H9 (cell line): Measurements from ENCODE around the gene TDRD5. TPM values are rescaled to one million over a fixed set of nuclear protein-coding genes. Genes with fewer than 3 reads are reported as not detected.

Experiments
- DNase-seq: peaks from one replicate; pipeline ENCODE4 v3.0.0-alpha.2; 2017
- H2AFZ ChIP-seq: one replicate; pipeline ENCODE4 v1.6.1; 2013; ENCODE audit warnings: mild to moderate bottlenecking, low read length, control low read depth, moderate library complexity
- H2AK5ac ChIP-seq: 2 replicates; pipeline ENCODE4 v1.6.1; 2013; ENCODE audit warnings: low read length, control low read depth, mixed read lengths; ENCODE audit not compliant: insufficient read length
- H2BK120ac ChIP-seq: one replicate; pipeline ENCODE4 v1.6.1; 2013; ENCODE audit warnings: low read depth, mild to moderate bottlenecking, low read length, control low read depth, inconsistent platforms; ENCODE audit not compliant: poor library complexity, severe bottlenecking
- H2BK12ac ChIP-seq: 2 replicates; pipeline ENCODE4 v1.6.1; 2013; ENCODE audit warnings: low read length, control low read depth, mixed read lengths, low read depth; ENCODE audit not compliant: insufficient read length
- H2BK15ac ChIP-seq: 2 replicates; pipeline ENCODE4 v1.6.1; 2013; ENCODE audit warnings: low read depth, low read length, control low read depth
- H2BK20ac ChIP-seq: one replicate; pipeline ENCODE4 v1.6.1; 2013; ENCODE audit warnings: low read depth, mild to moderate bottlenecking, low read length, control low read depth, inconsistent platforms; ENCODE audit not compliant: poor library complexity, severe bottlenecking
- H2BK5ac ChIP-seq: 2 replicates; pipeline ENCODE4 v1.6.1; 2013; ENCODE audit warnings: low read length, control low read depth, mixed read lengths; ENCODE audit not compliant: insufficient read length
- H3K14ac ChIP-seq: 2 replicates; pipeline ENCODE4 v1.6.1; 2013; ENCODE audit warnings: low read length, control low read depth; ENCODE audit not compliant: insufficient read depth
- H3K18ac ChIP-seq: 2 replicates; pipeline ENCODE4 v1.6.1; 2013; ENCODE audit warnings: low read depth, mild to moderate bottlenecking, mixed read lengths, low read length, control low read depth; ENCODE audit not compliant: insufficient read length
- H3K23ac ChIP-seq: 2 replicates; pipeline ENCODE4 v1.6.1; 2013; ENCODE audit warnings: low read length, control low read depth, mixed read lengths, low read depth; ENCODE audit not compliant: insufficient read length
- H3K23me2 ChIP-seq: 2 replicates; pipeline ENCODE4 v1.6.1; 2013; ENCODE audit warnings: low read depth, mild to moderate bottlenecking, mixed read lengths, low read length, control low read depth; ENCODE audit not compliant: insufficient read length, poor library complexity, severe bottlenecking
- H3K27ac ChIP-seq: 2 replicates; pipeline ENCODE4 v1.5.1; 2013; ENCODE audit warnings: low read length, control low read depth, mixed read lengths, low read depth; ENCODE audit not compliant: insufficient read length
- H3K27me3 ChIP-seq: 2 replicates; pipeline ENCODE4 v1.6.1; 2013; ENCODE audit warnings: low read length, control low read depth, inconsistent platforms; ENCODE audit not compliant: insufficient read depth
- H3K4ac ChIP-seq: 2 replicates; pipeline ENCODE4 v1.6.1; 2013; ENCODE audit warnings: low read depth, mild to moderate bottlenecking, control low read depth, inconsistent platforms, low read length, moderate library complexity
- H3K4me1 ChIP-seq: 2 replicates; pipeline ENCODE4 v1.6.1; 2013; ENCODE audit warnings: low read length, control low read depth, inconsistent platforms; ENCODE audit not compliant: insufficient read depth
- H3K4me2 ChIP-seq: 2 replicates; pipeline ENCODE4 v1.6.1; 2013; ENCODE audit warnings: low read length, control low read depth, mixed read lengths; ENCODE audit not compliant: insufficient read length, insufficient read depth
- H3K56ac ChIP-seq: 2 replicates; pipeline ENCODE4 v1.6.1; 2013; ENCODE audit warnings: low read depth, mild to moderate bottlenecking, mixed read lengths, low read length, control low read depth; ENCODE audit not compliant: insufficient read length
- H3K79me1 ChIP-seq: 2 replicates; pipeline ENCODE4 v1.6.1; 2013; ENCODE audit warnings: low read depth, mild to moderate bottlenecking, moderate library complexity, low read length, control low read depth, inconsistent platforms; ENCODE audit not compliant: insufficient read depth, poor library complexity, severe bottlenecking
- H3K79me2 ChIP-seq: 2 replicates; pipeline ENCODE4 v1.6.1; 2013; ENCODE audit warnings: low read length, control low read depth, inconsistent platforms; ENCODE audit not compliant: insufficient read depth
- H3K9ac ChIP-seq: 2 replicates; pipeline ENCODE4 v1.6.1; 2013; ENCODE audit warnings: low read length, control low read depth, mixed read lengths; ENCODE audit not compliant: insufficient read length; ENCODE audit errors: extremely low read depth
- H3K9me3 ChIP-seq: one replicate; pipeline ENCODE4 v1.6.1; 2013; ENCODE audit warnings: low read depth, low read length, inconsistent platforms; ENCODE audit not compliant: control insufficient read depth
- H3T11ph ChIP-seq: one replicate; pipeline ENCODE4 v1.6.1; 2013; ENCODE audit warnings: mild to moderate bottlenecking, low read length, control low read depth, inconsistent platforms
- H4K20me1 ChIP-seq: one replicate; pipeline ENCODE4 v1.6.1; 2013; ENCODE audit not compliant: control insufficient read depth, insufficient read length, insufficient read depth
- H4K5ac ChIP-seq: 2 replicates; pipeline ENCODE4 v1.6.1; 2013; ENCODE audit warnings: low read depth, mild to moderate bottlenecking, mixed read lengths, low read length, control low read depth; ENCODE audit not compliant: insufficient read length
- H4K8ac ChIP-seq: replicated peaks from 2 replicates; pipeline ENCODE4 v1.6.1; 2013; ENCODE audit warnings: low read length, control low read depth, mixed read lengths, low read depth; ENCODE audit not compliant: insufficient read length
- H4K91ac ChIP-seq: 2 replicates; pipeline ENCODE4 v1.6.1; 2013; ENCODE audit warnings: low read depth, mild to moderate bottlenecking, moderate library complexity, mixed read lengths, low read length, control low read depth; ENCODE audit not compliant: insufficient read length
- H3K27ac Mint-ChIP-seq, 3 experiments: 2 replicates in 2 of 3; 3 replicates in 1 of 3; pipeline ENCODE4 v1.8.0; 2020 to 2021; ENCODE audit warnings: mixed read lengths in 3 of 3, mild to moderate bottlenecking in 1 of 3, moderate library complexity in 1 of 3
- H3K27me3 Mint-ChIP-seq: 2 replicates; pipeline ENCODE4 v1.8.0; 2021; ENCODE audit warnings: low read depth, mild to moderate bottlenecking, moderate library complexity, mixed read lengths
- H3K36me3 Mint-ChIP-seq, 3 experiments: 2 replicates in 2 of 3; 3 replicates in 1 of 3; pipeline ENCODE4 v1.8.0; 2020 to 2021; ENCODE audit warnings: low read depth in 3 of 3, mixed read lengths in 3 of 3; ENCODE audit not compliant: insufficient read depth in 1 of 3
- H3K4me1 Mint-ChIP-seq, 2 experiments: 2 replicates each; pipeline ENCODE4 v1.8.0; 2020; ENCODE audit warnings: mixed read lengths in 2 of 2
- H3K4me3 Mint-ChIP-seq, 2 experiments: 2 replicates in 1 of 2; 3 replicates in 1 of 2; pipeline ENCODE4 v1.8.0; 2020 to 2021; ENCODE audit warnings: mild to moderate bottlenecking in 2 of 2, mixed read lengths in 2 of 2, moderate library complexity in 1 of 2
- H3K9me3 Mint-ChIP-seq, 2 experiments: 2 replicates in 1 of 2; 3 replicates in 1 of 2; pipeline ENCODE4 v1.8.0; 2020; ENCODE audit warnings: mild to moderate bottlenecking in 2 of 2, mixed read lengths in 2 of 2, moderate library complexity in 1 of 2
- whole genome bisulfite sequencing: extraction: QIAGEN DNeasy Blood & Tissue Kit; methylation state at CpG from one replicate; pipeline ENCODE4 v1.1.7; 2013; ENCODE audit warnings: missing lambda C conversion rate, low lambda C conversion rate, mixed read lengths; ENCODE audit not compliant: insufficient read length; ENCODE audit errors: extremely low coverage; 5-methylcytosine and 5-hydroxymethylcytosine counted together
- total RNA-seq: library from RNA; stranded (reverse); gene quantifications from 2 replicates; pipeline ENCODE4 v1.2.1, GENCODE V29; 2021
- TF ChIP-seq, protein P1 (sequence below): fragments of 200-600 bp; sonication (generic); conservative IDR thresholded peaks from 3 replicates; pipeline ENCODE4 v1.8.0; 2021; ENCODE audit warnings: antibody characterized with exemption, mild to moderate bottlenecking

The TDRD5 gene
- total RNA-seq, 1 experiment from 2014 or later = 0.33 TPM

DNA sequence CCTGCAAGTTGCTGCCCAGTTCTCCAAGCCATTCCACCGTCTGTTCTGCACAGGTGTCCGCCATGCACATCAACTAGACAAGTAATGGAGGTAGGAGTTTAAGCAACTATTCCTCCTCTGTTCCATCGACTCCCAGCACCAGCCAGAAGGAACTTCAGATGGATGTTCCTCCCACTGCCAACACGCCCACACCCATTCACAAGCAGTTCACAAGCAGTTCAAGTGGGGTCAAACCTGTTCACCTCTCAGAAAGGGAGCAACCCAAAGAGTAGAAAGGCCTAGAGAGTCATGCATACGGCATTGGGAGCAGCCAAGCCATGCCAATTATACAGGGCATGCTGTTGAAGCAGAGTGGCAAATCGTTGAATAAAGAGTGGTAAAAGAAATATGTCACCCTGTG is 4.3 kb upstream of the TDRD5 start:
- Histone ChIP-seq H3K9me3 (no peaks in the 10 kb centered on the region), H3K4me2 (no peak overlapping the region), H3K23ac (no peak overlapping the region), H3K27me3 (peaks cover 9% of the 10 kb centered on the region; the same call in 1 of the 2 replicates), H3T11ph (no peak overlapping the region), H3K23me2 (no peaks in the 10 kb centered on the region), H2BK15ac (no peak overlapping the region), H3K4ac (no peak overlapping the region), H3K9ac (no peak overlapping the region), H3K18ac (no peak overlapping the region), H2AFZ (no peak overlapping the region), H3K79me1 (no peaks in the 10 kb centered on the region), H3K27ac (no peak overlapping the region), H4K8ac (no peak overlapping the region), H2BK12ac (no peak overlapping the region), H3K79me2 (no peaks in the 10 kb centered on the region), H3K56ac (no peak overlapping the region), H3K14ac (no peak overlapping the region), H4K5ac (no peak overlapping the region), H2BK120ac (no peak overlapping the region), H3K4me1 (0 out of 2 replicates have a peak, but pooled peaks cover 5% of the 10 kb centered on the region), H4K91ac (no peak overlapping the region), H2BK20ac (no peak overlapping the region), H2AK5ac (no peak overlapping the region), H2BK5ac (no peak overlapping the region), H4K20me1 (no peaks in the 10 kb centered on the region)
- peaks cover 3 to 7% of the 10 kb centered on the region in 2 experiments; a peak in 4 of 5 replicates for H3K9me3 Mint-ChIP-seq
- no peak overlapping the region for H3K27ac Mint-ChIP-seq
- peaks cover 0 to 1% (median 0%) of the 10 kb centered on the region in 3 experiments; a peak in 2 of 7 replicates for H3K36me3 Mint-ChIP-seq
- DNase-seq = no peak
- WGBS = no CpG with 5 or more reads among the region's 6 CpGs
- TF ChIP-seq, protein P1, sequence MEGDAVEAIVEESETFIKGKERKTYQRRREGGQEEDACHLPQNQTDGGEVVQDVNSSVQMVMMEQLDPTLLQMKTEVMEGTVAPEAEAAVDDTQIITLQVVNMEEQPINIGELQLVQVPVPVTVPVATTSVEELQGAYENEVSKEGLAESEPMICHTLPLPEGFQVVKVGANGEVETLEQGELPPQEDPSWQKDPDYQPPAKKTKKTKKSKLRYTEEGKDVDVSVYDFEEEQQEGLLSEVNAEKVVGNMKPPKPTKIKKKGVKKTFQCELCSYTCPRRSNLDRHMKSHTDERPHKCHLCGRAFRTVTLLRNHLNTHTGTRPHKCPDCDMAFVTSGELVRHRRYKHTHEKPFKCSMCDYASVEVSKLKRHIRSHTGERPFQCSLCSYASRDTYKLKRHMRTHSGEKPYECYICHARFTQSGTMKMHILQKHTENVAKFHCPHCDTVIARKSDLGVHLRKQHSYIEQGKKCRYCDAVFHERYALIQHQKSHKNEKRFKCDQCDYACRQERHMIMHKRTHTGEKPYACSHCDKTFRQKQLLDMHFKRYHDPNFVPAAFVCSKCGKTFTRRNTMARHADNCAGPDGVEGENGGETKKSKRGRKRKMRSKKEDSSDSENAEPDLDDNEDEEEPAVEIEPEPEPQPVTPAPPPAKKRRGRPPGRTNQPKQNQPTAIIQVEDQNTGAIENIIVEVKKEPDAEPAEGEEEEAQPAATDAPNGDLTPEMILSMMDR = no peak
- peaks cover 47% of the 10 kb centered on the region for H3K27me3 Mint-ChIP-seq
- no peak overlapping the region; a peak in 1 of 5 replicates for H3K4me3 Mint-ChIP-seq
- peaks cover 21 to 24% of the 10 kb centered on the region in 2 experiments for H3K4me1 Mint-ChIP-seq
